ENCODE data around the gene CLPTM1.
"Not testable (repeated sequence)": the region's sequence is repeated elsewhere in the genome, so short reads cannot be mapped to it uniquely, and the experiment has no call there.

Gene CLPTM1

GRCh38 chr19:44998025-44998424 lies 42.8 kb downstream of the CLPTM1 start:
- no peak for TF ChIP-seq CTCF (IDR thresholded peaks at IDR 0.05; ENCODE audit: low read depth, low read length)
- no peak overlapping the region for H3K4me3 ChIP-seq (ENCODE audit: low read depth, low read length)

- H3K4me3 ChIP-seq (ENCODE audit: low read depth, low read length): not testable (repeated sequence)
Measured at GRCh38 chr19:44999131-44999925, 44.1 kb downstream of the CLPTM1 start.

GRCh38 chr19:45000665-45001064 lies 45.5 kb downstream of the CLPTM1 start:
- H3K4me3 ChIP-seq (ENCODE audit: low read depth, low read length): peak overlapping the region; percentile 11; the same call in 1 of the 2 replicates

- no peak for TF ChIP-seq CTCF (IDR thresholded peaks at IDR 0.05; ENCODE audit: low read depth, low read length)
- peak within 1 kb of the TSS; percentile 75 for H3K4me3 ChIP-seq (ENCODE audit: low read depth, low read length)
Measured at GRCh38 chr19:45001087-45001739, 46.0 kb downstream of the CLPTM1 start, which contains the start of gene RELB. Gene RELB, plus strand, starts transcription at chr19:45001464. Its CDS starts 116 bp downstream, at chr19:45001580.

- TF ChIP-seq CTCF (IDR thresholded peaks at IDR 0.05; ENCODE audit: low read depth, low read length): no peak
- H3K4me3 ChIP-seq (ENCODE audit: low read depth, low read length): no peak overlapping the region
Measured at GRCh38 chr19:45003485-45003884, 48.3 kb downstream of the CLPTM1 start.

GRCh38 chr19:45005787-45006186 lies 50.6 kb downstream of the CLPTM1 start:
- no peak for TF ChIP-seq CTCF (IDR thresholded peaks at IDR 0.05; ENCODE audit: low read depth, low read length)
- H3K4me3 ChIP-seq (ENCODE audit: low read depth, low read length): no peak overlapping the region

GRCh38 chr19:45008552-45008951 lies 53.4 kb downstream of the CLPTM1 start:
- TF ChIP-seq CTCF (IDR thresholded peaks at IDR 0.05; ENCODE audit: low read depth, low read length): no peak

GRCh38 chr19:45009625-45010255 lies 54.6 kb downstream of the CLPTM1 start:
- no peak for TF ChIP-seq CTCF (IDR thresholded peaks at IDR 0.05; ENCODE audit: low read depth, low read length)

More at GRCh38 chr19:45008552-45008951, 53.4 kb downstream of the CLPTM1 start:
- H3K4me3 ChIP-seq (ENCODE audit: low read depth, low read length): no peak overlapping the region

More at GRCh38 chr19:45009625-45010255, 54.6 kb downstream of the CLPTM1 start:
- H3K4me3 ChIP-seq (ENCODE audit: low read depth, low read length): no peak overlapping the region

All from WI38 (cell line).